ENCODE results near the gene RAB11FIP5.

The RAB11FIP5 gene

GRCh38 chr2:73032702-73033097 lies 80.0 kb downstream of the RAB11FIP5 start:
- Histone ChIP-seq H3K9me3 (ENCODE audit: control insufficient read depth, insufficient read depth, low read length) (no peaks in the 10 kb centered on the region), H3K27me3 (ENCODE audit: control insufficient read depth, insufficient read depth, low read length) (no peaks in the 10 kb centered on the region), H3K9ac (ENCODE audit: low read depth, low read length) (no peak overlapping the region), H3K36me3 (ENCODE audit: control insufficient read depth, insufficient read depth, low read length) (no peaks in the 10 kb centered on the region), H3K4me3 (ENCODE audit: low read depth, low read length) (no peak overlapping the region), H3K4me1 (ENCODE audit: control insufficient read depth, insufficient read depth, low read length) (peaks cover 9% of the 10 kb centered on the region)

DNA sequence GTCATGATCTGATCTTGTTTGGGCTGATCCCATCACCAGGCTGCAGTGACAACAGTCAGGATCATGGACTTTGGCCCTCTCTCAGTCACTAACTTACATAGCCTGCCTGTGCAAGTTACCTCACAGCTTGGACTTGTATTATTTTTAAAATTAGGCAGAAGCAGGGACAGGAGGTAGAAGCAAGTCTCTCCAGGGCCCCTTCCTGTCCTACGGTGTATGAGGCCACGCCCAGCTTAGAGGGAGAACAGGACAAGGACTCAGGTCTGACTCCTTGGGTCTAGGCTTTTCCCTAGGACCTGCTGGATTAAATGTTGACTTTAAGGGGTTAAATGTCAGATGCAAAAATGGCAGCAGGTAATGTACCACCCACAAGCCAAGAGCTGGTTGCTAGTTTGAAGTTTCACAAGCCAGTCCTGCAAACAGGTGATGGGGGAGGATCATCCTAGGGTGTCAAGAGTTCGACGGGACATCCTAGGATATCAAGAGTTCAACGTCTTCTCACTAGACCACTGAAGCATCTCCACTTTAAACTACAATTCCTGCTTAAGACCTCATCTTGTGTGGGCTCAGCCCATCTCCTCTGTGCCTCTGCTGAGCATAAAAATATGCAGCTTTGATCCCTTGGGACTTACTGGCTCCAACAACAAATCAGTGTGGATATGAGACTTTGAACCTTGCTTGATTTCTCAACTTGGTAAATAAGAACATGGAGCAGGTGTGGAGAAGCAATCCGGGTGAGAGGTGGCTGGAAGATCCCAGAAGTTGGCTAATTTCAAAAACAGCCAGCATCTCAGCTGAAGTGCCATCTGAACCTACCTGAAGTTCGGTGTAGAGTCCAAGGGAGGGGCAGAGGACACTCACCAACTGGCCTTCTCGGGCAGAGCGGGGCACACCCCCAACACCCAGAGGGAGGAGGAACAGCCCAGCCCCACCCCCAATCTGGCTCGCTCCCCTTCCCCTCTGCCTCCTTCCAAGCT lies 80.7 kb downstream of the RAB11FIP5 start:
- Histone ChIP-seq H3K9me3 (ENCODE audit: control insufficient read depth, insufficient read depth, low read length) (no peaks in the 10 kb centered on the region), H3K27me3 (ENCODE audit: control insufficient read depth, insufficient read depth, low read length) (no peaks in the 10 kb centered on the region), H3K4me1 (ENCODE audit: control insufficient read depth, insufficient read depth, low read length) (peaks cover 9% of the 10 kb centered on the region), H3K9ac (ENCODE audit: low read depth, low read length) (no peak overlapping the region), H3K36me3 (ENCODE audit: control insufficient read depth, insufficient read depth, low read length) (no peaks in the 10 kb centered on the region), H3K4me3 (ENCODE audit: low read depth, low read length) (no peak overlapping the region)

DNA sequence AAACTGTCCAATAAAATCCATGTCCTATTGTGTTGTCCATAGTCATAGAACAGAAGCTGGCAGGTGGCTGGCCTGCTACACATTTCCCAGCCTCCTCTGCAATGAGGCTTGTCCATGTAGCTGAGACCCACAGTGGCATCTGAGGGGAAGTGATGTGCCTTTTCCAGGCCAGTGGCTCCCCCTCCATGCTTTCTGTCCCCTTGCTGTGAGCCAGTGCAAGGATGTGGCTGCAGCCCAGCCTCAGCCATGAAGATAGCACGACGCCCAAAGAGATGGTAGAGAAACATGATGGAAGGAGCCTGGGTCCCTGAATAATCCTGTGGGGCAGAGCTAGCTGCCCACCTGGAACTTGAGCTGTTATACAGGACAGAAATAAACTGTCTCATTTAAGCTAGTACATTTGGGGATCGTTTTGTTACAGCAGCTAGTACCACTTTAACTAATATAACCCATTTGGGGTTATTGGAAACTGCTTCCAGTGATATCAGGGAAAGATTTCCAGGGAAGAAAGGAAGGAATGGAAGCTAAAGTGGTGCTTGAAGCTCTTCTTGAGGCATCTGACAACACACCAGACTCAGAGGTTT lies 81.6 kb downstream of the RAB11FIP5 start:
- H3K27me3 ChIP-seq (ENCODE audit: control insufficient read depth, insufficient read depth, low read length): no peaks in the 10 kb centered on the region
- H3K4me1 ChIP-seq (ENCODE audit: control insufficient read depth, insufficient read depth, low read length): peaks cover 6% of the 10 kb centered on the region
- no peaks in the 10 kb centered on the region for H3K9me3 ChIP-seq (ENCODE audit: control insufficient read depth, insufficient read depth, low read length)
- no peak overlapping the region for H3K9ac ChIP-seq (ENCODE audit: low read depth, low read length)
- H3K4me3 ChIP-seq (ENCODE audit: low read depth, low read length): no peak overlapping the region
- H3K36me3 ChIP-seq (ENCODE audit: control insufficient read depth, insufficient read depth, low read length): no peaks in the 10 kb centered on the region

DNA sequence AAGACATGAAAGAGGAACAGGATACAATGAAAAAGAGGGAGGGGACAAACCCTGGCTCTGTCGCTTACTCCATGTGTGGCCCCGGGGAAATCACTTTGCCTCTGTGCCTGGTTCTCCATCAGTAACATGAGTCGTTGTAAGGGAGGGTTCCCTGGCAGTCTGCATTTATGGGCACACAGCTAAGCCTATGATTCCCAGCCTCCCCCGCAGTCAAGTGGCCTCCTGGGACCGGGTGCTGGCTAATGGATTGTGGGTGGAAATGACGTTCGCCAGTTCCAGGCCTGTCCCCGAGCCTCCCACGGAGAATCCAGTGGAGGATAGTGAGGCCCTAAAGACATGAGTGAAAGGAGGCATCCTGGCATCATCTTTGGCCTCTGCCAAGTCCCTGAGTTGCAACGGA lies 83.9 kb downstream of the RAB11FIP5 start:
- no peaks in the 10 kb centered on the region for H3K4me1 ChIP-seq (ENCODE audit: control insufficient read depth, insufficient read depth, low read length)
- no peaks in the 10 kb centered on the region for H3K27me3 ChIP-seq (ENCODE audit: control insufficient read depth, insufficient read depth, low read length)
- H3K9ac ChIP-seq (ENCODE audit: low read depth, low read length): no peak overlapping the region
- no peaks in the 10 kb centered on the region for H3K9me3 ChIP-seq (ENCODE audit: control insufficient read depth, insufficient read depth, low read length)
- no peak overlapping the region for H3K4me3 ChIP-seq (ENCODE audit: low read depth, low read length)
- no peaks in the 10 kb centered on the region for H3K36me3 ChIP-seq (ENCODE audit: control insufficient read depth, insufficient read depth, low read length)

GRCh38 chr2:73027340-73027739 lies 85.4 kb downstream of the RAB11FIP5 start:
- no peaks in the 10 kb centered on the region for H3K9me3 ChIP-seq (ENCODE audit: control insufficient read depth, insufficient read depth, low read length)
- no peaks in the 10 kb centered on the region for H3K4me1 ChIP-seq (ENCODE audit: control insufficient read depth, insufficient read depth, low read length)
- H3K9ac ChIP-seq (ENCODE audit: low read depth, low read length): no peak overlapping the region
- H3K36me3 ChIP-seq (ENCODE audit: control insufficient read depth, insufficient read depth, low read length): no peaks in the 10 kb centered on the region
- no peak overlapping the region for H3K4me3 ChIP-seq (ENCODE audit: low read depth, low read length)
- H3K27me3 ChIP-seq (ENCODE audit: control insufficient read depth, insufficient read depth, low read length): no peaks in the 10 kb centered on the region

DNA sequence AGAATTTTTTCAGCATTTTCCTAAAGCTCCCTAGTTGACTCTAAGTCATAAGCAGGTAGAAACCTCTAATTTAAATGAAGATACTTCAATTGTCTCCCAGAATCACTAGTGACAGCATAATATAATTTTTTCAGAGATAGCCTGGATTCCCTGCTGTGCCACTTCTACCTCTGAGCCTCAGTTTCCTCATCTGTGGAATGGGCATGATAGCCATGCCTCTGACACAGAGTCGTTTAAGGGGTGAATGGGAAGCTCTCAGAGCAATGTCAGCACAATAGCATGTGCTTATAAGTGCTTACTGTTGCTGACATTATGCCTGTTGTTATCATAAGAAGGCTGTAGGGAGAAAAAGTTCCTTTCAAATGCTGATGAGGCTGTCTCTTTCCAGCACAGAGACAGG lies 89.3 kb downstream of the RAB11FIP5 start:
- Histone ChIP-seq H3K4me3 (ENCODE audit: low read depth, low read length) (no peak overlapping the region), H3K9me3 (ENCODE audit: control insufficient read depth, insufficient read depth, low read length) (no peaks in the 10 kb centered on the region), H3K27me3 (ENCODE audit: control insufficient read depth, insufficient read depth, low read length) (no peaks in the 10 kb centered on the region), H3K9ac (ENCODE audit: low read depth, low read length) (no peak overlapping the region), H3K36me3 (ENCODE audit: control insufficient read depth, insufficient read depth, low read length) (no peaks in the 10 kb centered on the region), H3K4me1 (ENCODE audit: control insufficient read depth, insufficient read depth, low read length) (no peaks in the 10 kb centered on the region)
